Adipose tissue (tissue), 3 donors: Measurements from ENCODE around the gene SYCE3. TPM values are rescaled to one million over a fixed set of nuclear protein-coding genes. Genes with fewer than 3 reads are reported as not detected.

ENCODE experiments used
- H3K27ac ChIP-seq: one replicate; pipeline ENCODE4 v1.5.1; 2013; ENCODE audit warnings: low read depth, low read length
- WGBS, 3 donors: extraction: QIAGEN DNeasy Blood & Tissue Kit; methylation state at CpG; one replicate each; pipeline ENCODE4 v1.1.7; 2013; 5-methylcytosine and 5-hydroxymethylcytosine counted together
- polyA plus RNA-seq, 3 donors: library from polyadenylated mRNA; stranded (reverse); fragments of 200-250 nt; gene quantifications; one replicate each; pipeline ENCODE4 v1.2.3, GENCODE V29; 2013
- donor health status: healthy with polysubstance abuse.
- donor health status: Bipolar disorder and iron deficiency.
- donor health status: healthy.

SYCE3 gene
- polyA plus RNA-seq, 3 donors: not detected

- WGBS, 3 donors: 57 to 65% (median 61%) methylated on average over 8 of the region's 8 CpGs
- no peak overlapping the region for H3K27ac ChIP-seq
Observed at GRCh38 chr22:50578776-50579310, 16.1 kb upstream of the SYCE3 start.

- H3K27ac ChIP-seq: no peak within 1 kb of the TSS
- 25 to 37% (median 30%) methylated on average over 55 to 63 of the region's 63 CpGs for WGBS, 3 donors
Observed at GRCh38 chr22:50577987-50578775, 15.5 kb upstream of the SYCE3 start, which contains the start of gene CPT1B. TSS of gene CPT1B (minus strand) at chr22:50578427. CDS start at chr22:50577915, 512 bp downstream.

- H3K27ac ChIP-seq: no peak overlapping the region
- 46 to 62% (median 57%) methylated on average over 23 of the region's 23 CpGs for WGBS, 3 donors
Observed at GRCh38 chr22:50577697-50577986, 14.9 kb upstream of the SYCE3 start.

GRCh38 chr22:50576806-50577696, 14.3 kb upstream of the SYCE3 start:
- 76 to 92% (median 77%) methylated on average over 18 of the region's 18 CpGs for WGBS, 3 donors
- H3K27ac ChIP-seq: no peak overlapping the region

GRCh38 chr22:50576070-50576469, 13.4 kb upstream of the SYCE3 start:
- 65 to 70% (median 68%) methylated on average over 5 of the region's 5 CpGs for WGBS, 3 donors
- no peak overlapping the region for H3K27ac ChIP-seq

GRCh38 chr22:50575426-50575941, 12.8 kb upstream of the SYCE3 start:
- no peak overlapping the region for H3K27ac ChIP-seq
- WGBS, 3 donors: 81 to 91% (median 83%) methylated on average over 8 of the region's 8 CpGs

- 88 to 92% (median 91%) methylated on average over 11 of the region's 11 CpGs for WGBS, 3 donors
- no peak overlapping the region for H3K27ac ChIP-seq
Observed at GRCh38 chr22:50574383-50574755, 11.7 kb upstream of the SYCE3 start.

GRCh38 chr22:50573491-50574382, 11.0 kb upstream of the SYCE3 start:
- H3K27ac ChIP-seq: no peak overlapping the region
- 84 to 89% (median 86%) methylated on average over 26 of the region's 26 CpGs for WGBS, 3 donors

- H3K27ac ChIP-seq: no peak overlapping the region
- WGBS, 3 donors: 93 to 94% (median 94%) methylated on average over 11 of the region's 11 CpGs
Observed at GRCh38 chr22:50572965-50573364, 10.2 kb upstream of the SYCE3 start.

- H3K27ac ChIP-seq: no peak overlapping the region
- 82 to 88% (median 87%) methylated on average over 26 of the region's 26 CpGs for WGBS, 3 donors
Observed at GRCh38 chr22:50571264-50572175, 8.8 kb upstream of the SYCE3 start.

GRCh38 chr22:50570861-50571260, 8.1 kb upstream of the SYCE3 start:
- H3K27ac ChIP-seq: no peak overlapping the region
- WGBS, 3 donors: 91 to 95% (median 94%) methylated on average over 12 of the region's 12 CpGs

- WGBS, 3 donors: 88 to 95% (median 92%) methylated on average over 13 of the region's 13 CpGs
- no peak overlapping the region for H3K27ac ChIP-seq
Observed at GRCh38 chr22:50569896-50570535, 7.3 kb upstream of the SYCE3 start.

GRCh38 chr22:50569041-50569459, 6.3 kb upstream of the SYCE3 start:
- no peak overlapping the region for H3K27ac ChIP-seq
- 43 to 85% (median 75%) methylated on average over 8 of the region's 8 CpGs for WGBS, 3 donors

GRCh38 chr22:50568626-50569025, 5.9 kb upstream of the SYCE3 start:
- H3K27ac ChIP-seq: no peak overlapping the region
- WGBS, 3 donors: 59 to 91% (median 85%) methylated on average over 7 of the region's 7 CpGs

GRCh38 chr22:50567721-50568252, 5.1 kb upstream of the SYCE3 start:
- H3K27ac ChIP-seq: no peak overlapping the region
- 90 to 94% (median 92%) methylated on average over 7 of the region's 7 CpGs for WGBS, 3 donors

GRCh38 chr22:50564289-50564688, 1.6 kb upstream of the SYCE3 start:
- H3K27ac ChIP-seq: no peak overlapping the region
- WGBS, 3 donors: 70 to 93% (median 80%) methylated on average over 11 of the region's 11 CpGs
